Thymus (tissue), 11 donors: Measurements from ENCODE around the gene UCN3. TPM values are rescaled to one million over a fixed set of nuclear protein-coding genes. Genes with fewer than 3 reads are reported as not detected.

Experiments
- DNase-seq, 9 donors: peaks; one replicate each; pipeline ENCODE4 v3.0.0-alpha.2; 2013; ENCODE audit warnings: low spot score in 9 of 9, low read depth in 6 of 9, missing footprints in 1 of 9
- H3K27ac ChIP-seq, 2 donors: one replicate each; pipeline ENCODE4 v1.5.1; 2013; ENCODE audit warnings: control low read depth in 1 of 2, low read depth in 1 of 2, low read length in 1 of 2, mild to moderate bottlenecking in 1 of 2, moderate library complexity in 1 of 2
- H3K27me3 ChIP-seq, 2 donors: one replicate each; pipeline ENCODE4 v1.5.1; 2013; ENCODE audit warnings: low read length in 1 of 2; ENCODE audit not compliant: control insufficient read depth in 2 of 2, insufficient read depth in 1 of 2
- H3K36me3 ChIP-seq, 2 donors: one replicate each; pipeline ENCODE4 v1.5.1; 2013; ENCODE audit warnings: low read length in 1 of 2, mild to moderate bottlenecking in 1 of 2, moderate library complexity in 1 of 2; ENCODE audit not compliant: control insufficient read depth in 2 of 2, insufficient read depth in 2 of 2
- H3K4me1 ChIP-seq, 2 donors: one replicate each; pipeline ENCODE4 v1.5.1; 2013; ENCODE audit warnings: low read length in 2 of 2; ENCODE audit not compliant: control insufficient read depth in 2 of 2, insufficient read depth in 2 of 2
- H3K4me3 ChIP-seq, 2 donors: one replicate each; pipeline ENCODE4 v1.5.1; 2013; ENCODE audit warnings: low read length in 2 of 2, control low read depth in 1 of 2, mild to moderate bottlenecking in 1 of 2
- H3K9me3 ChIP-seq, 2 donors: one replicate each; pipeline ENCODE4 v1.5.1; 2013; ENCODE audit warnings: low read length in 1 of 2, mild to moderate bottlenecking in 1 of 2; ENCODE audit not compliant: control insufficient read depth in 2 of 2, insufficient read depth in 1 of 2
- WGBS: extraction: QIAGEN DNeasy Blood & Tissue Kit; methylation state at CpG from one replicate; pipeline ENCODE4 v1.1.7; 2013; 5-methylcytosine and 5-hydroxymethylcytosine counted together
- polyA plus RNA-seq: library from polyadenylated mRNA; stranded (reverse); fragments of 200-250 nt; gene quantifications from one replicate; pipeline ENCODE4 v1.2.3, GENCODE V29; 2013
- total RNA-seq: library from RNA; stranded (reverse); fragments of 120-200 nt; gene quantifications from one replicate; pipeline ENCODE4 v1.2.4, GENCODE V29; 2013
- donor health status: healthy.

Gene UCN3
- total and polyA plus RNA-seq, 2 donors: 0.19 to 0.30 TPM

- Histone ChIP-seq H3K4me1 (no peaks in the 10 kb centered on the region), H3K27ac (no peak overlapping the region), H3K4me3 (no peak overlapping the region), H3K9me3 (no peaks in the 10 kb centered on the region), H3K27me3 (peaks cover 0 to 2% of the 10 kb centered on the region in 2 donors), H3K36me3 (no peaks in the 10 kb centered on the region)
- 96% methylated on average over 3 of the region's 3 CpGs for WGBS
- no peak for DNase-seq
Observed at GRCh38 chr10:5343092-5343491, 21.7 kb upstream of the UCN3 start.

GRCh38 chr10:5343561-5343960 is 21.2 kb upstream of the UCN3 start:
- Histone ChIP-seq H3K27me3 (peaks cover 0 to 1% of the 10 kb centered on the region in 2 donors), H3K36me3 (no peaks in the 10 kb centered on the region), H3K9me3 (no peaks in the 10 kb centered on the region), H3K4me3 (no peak overlapping the region), H3K4me1 (no peaks in the 10 kb centered on the region), H3K27ac (no peak overlapping the region)
- 76% methylated on average over 4 of the region's 4 CpGs for WGBS
- DNase-seq: peak in 2 of 9 donors; percentile 14 to 37

GRCh38 chr10:5343979-5344378 is 20.8 kb upstream of the UCN3 start:
- Histone ChIP-seq H3K36me3 (no peaks in the 10 kb centered on the region), H3K27me3 (no peaks in the 10 kb centered on the region), H3K4me3 (no peak overlapping the region), H3K9me3 (no peaks in the 10 kb centered on the region), H3K27ac (no peak overlapping the region), H3K4me1 (no peaks in the 10 kb centered on the region)
- 96% methylated on average over 4 of the region's 4 CpGs for WGBS
- DNase-seq: no peak

GRCh38 chr10:5344746-5345145 is 20.0 kb upstream of the UCN3 start:
- Histone ChIP-seq H3K36me3 (no peaks in the 10 kb centered on the region), H3K27me3 (no peaks in the 10 kb centered on the region), H3K27ac (no peak overlapping the region), H3K4me1 (no peaks in the 10 kb centered on the region), H3K9me3 (no peaks in the 10 kb centered on the region), H3K4me3 (no peak overlapping the region)
- no peak for DNase-seq

- no peaks in the 10 kb centered on the region for H3K4me1 ChIP-seq
- WGBS: 78% methylated on average over 4 of the region's 4 CpGs
- H3K27me3 ChIP-seq: no peaks in the 10 kb centered on the region
- H3K36me3 ChIP-seq: no peaks in the 10 kb centered on the region
- H3K9me3 ChIP-seq: no peaks in the 10 kb centered on the region
- no peak overlapping the region for H3K27ac ChIP-seq
- no peak for DNase-seq
- H3K4me3 ChIP-seq: no peak overlapping the region
Observed at GRCh38 chr10:5346881-5347280, 17.9 kb upstream of the UCN3 start.

GRCh38 chr10:5349362-5349761 is 15.4 kb upstream of the UCN3 start:
- Histone ChIP-seq H3K9me3 (no peaks in the 10 kb centered on the region), H3K36me3 (no peaks in the 10 kb centered on the region), H3K27me3 (no peaks in the 10 kb centered on the region), H3K4me3 (no peak overlapping the region), H3K27ac (no peak overlapping the region), H3K4me1 (no peaks in the 10 kb centered on the region)
- 95% methylated on average over 2 of the region's 2 CpGs for WGBS
- no peak for DNase-seq

GRCh38 chr10:5354068-5354467 is 10.7 kb upstream of the UCN3 start:
- Histone ChIP-seq H3K4me3 (no peak overlapping the region), H3K36me3 (no peaks in the 10 kb centered on the region), H3K4me1 (no peaks in the 10 kb centered on the region), H3K9me3 (no peaks in the 10 kb centered on the region), H3K27ac (no peak overlapping the region), H3K27me3 (no peaks in the 10 kb centered on the region)
- DNase-seq: no peak
- WGBS: 94% methylated on average over 3 of the region's 3 CpGs

GRCh38 chr10:5355594-5356301 is 9.0 kb upstream of the UCN3 start:
- Histone ChIP-seq H3K27ac (no peak overlapping the region), H3K9me3 (no peaks in the 10 kb centered on the region), H3K36me3 (no peaks in the 10 kb centered on the region), H3K4me3 (no peak overlapping the region), H3K4me1 (no peaks in the 10 kb centered on the region), H3K27me3 (peaks cover 0 to 6% of the 10 kb centered on the region in 2 donors)
- no peak for DNase-seq
- WGBS: 97% methylated on average over 6 of the region's 6 CpGs

- no peaks in the 10 kb centered on the region for H3K36me3 ChIP-seq
- no peaks in the 10 kb centered on the region for H3K9me3 ChIP-seq
- H3K4me1 ChIP-seq: no peaks in the 10 kb centered on the region
- H3K27ac ChIP-seq: no peak overlapping the region
- H3K27me3 ChIP-seq: peaks cover 0 to 6% of the 10 kb centered on the region in 2 donors
- DNase-seq: no peak
- WGBS: 85% methylated on average over 4 of the region's 4 CpGs
- no peak overlapping the region for H3K4me3 ChIP-seq
Observed at GRCh38 chr10:5356302-5356763, 8.4 kb upstream of the UCN3 start.
